ENCODE measurements around the gene VBP1. TPM values are rescaled to one million over a fixed set of nuclear protein-coding genes. Genes with fewer than 3 reads are reported as not detected.

The VBP1 gene
- polyA plus RNA-seq (2013) = 34.8 and 36.8 TPM in 2 replicates

DNA sequence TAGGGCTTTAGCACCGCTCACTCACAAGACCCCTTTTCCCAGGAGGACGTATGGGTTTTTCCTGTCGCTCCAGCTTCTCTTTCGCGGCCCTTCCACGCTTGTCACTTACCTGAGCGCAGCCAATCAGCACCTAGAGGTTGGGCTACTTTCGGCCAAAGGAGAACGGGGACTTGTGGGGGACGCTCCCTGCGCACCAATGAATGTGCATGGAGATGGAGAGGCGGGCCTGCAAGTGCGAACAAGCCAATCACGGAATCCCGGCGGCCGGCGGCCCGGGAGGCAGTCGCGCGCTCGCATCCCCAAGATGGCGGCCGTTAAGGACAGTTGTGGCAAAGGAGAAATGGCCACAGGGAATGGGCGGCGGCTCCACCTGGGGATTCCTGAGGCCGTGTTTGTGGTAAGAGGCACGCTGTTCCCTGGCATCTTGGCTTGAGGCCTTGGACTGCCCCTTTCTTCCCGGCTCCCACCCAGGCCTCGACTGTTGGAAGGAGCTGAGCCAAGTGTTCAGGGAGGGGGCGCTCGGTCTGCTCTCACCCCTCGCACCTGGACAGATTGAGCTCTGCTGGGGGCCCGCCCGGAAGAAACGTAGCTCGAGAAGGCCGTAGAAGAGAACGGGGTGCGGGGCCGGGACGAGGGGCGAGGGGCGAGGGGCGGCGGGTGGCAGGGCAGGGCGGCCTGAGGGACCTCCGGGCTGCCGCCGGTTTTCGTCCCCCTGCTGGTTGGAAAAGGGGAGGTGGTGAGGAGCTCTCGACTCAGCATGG lies at the start of gene VBP1:
Gene VBP1, plus strand, starts transcription at position 282 of the 761 bp plus-strand sequence. Its CDS starts 23 bp downstream, at position 305.
- Histone ChIP-seq H4K8ac (ENCODE audit: low read depth, low read length) (peak within 1 kb of the TSS; percentile 99), H3K36me3 (ENCODE audit: control insufficient read depth in 1 of 2, insufficient read depth in 2 of 2, low read length in 2 of 2) (peaks cover 3 to 7% of the 10 kb centered on the region in 2 experiments), H3K23ac (ENCODE audit: low read length) (no peak within 1 kb of the TSS), H3K79me1 (ENCODE audit: low read length) (peaks cover 6% of the 10 kb centered on the region), H3K4me3 (ENCODE audit: low read depth, low read length) (peak within 1 kb of the TSS; percentile 90), H3K4ac (ENCODE audit: low read depth, low read length) (peak within 1 kb of the TSS; percentile 95), H4K91ac (ENCODE audit: low read depth, low read length) (peak within 1 kb of the TSS; percentile 95), H3K4me1 (ENCODE audit: control insufficient read depth in 1 of 2, insufficient read depth in 2 of 2, low read length in 2 of 2) (peaks cover 2 to 5% of the 10 kb centered on the region in 2 experiments), H3K9ac (ENCODE audit: low read length) (peak within 1 kb of the TSS; percentile 96), H3K14ac (ENCODE audit: low read length) (peak within 1 kb of the TSS; percentile 99), H2BK5ac (ENCODE audit: low read depth, low read length, poor library complexity) (peak within 1 kb of the TSS; percentile 91), H3K27ac (ENCODE audit: low read depth, low read length) (peak within 1 kb of the TSS; percentile 89), H2AFZ (ENCODE audit: insufficient read depth, low read length, poor library complexity) (peak within 1 kb of the TSS; percentile 98), H3K4me2 (ENCODE audit: low read length) (peak within 1 kb of the TSS; percentile 92), H3K79me2 (ENCODE audit: control insufficient read depth, insufficient read depth, low read length, poor library complexity) (peaks cover 7% of the 10 kb centered on the region), H3K27me3 (ENCODE audit: insufficient read depth, low read length) (no peaks in the 10 kb centered on the region), H3K9me3 (ENCODE audit: insufficient read depth, low read depth, low read length) (no peaks in the 10 kb centered on the region), H2BK12ac (ENCODE audit: low read length) (no peak within 1 kb of the TSS), H2BK120ac (ENCODE audit: insufficient read depth, low read length, poor library complexity) (peak within 1 kb of the TSS; percentile 94), H2AK5ac (ENCODE audit: low read length) (peak within 1 kb of the TSS; percentile 69), H3K18ac (ENCODE audit: low read length) (peak within 1 kb of the TSS; percentile 98), H4K12ac (ENCODE audit: low read depth, low read length) (peak within 1 kb of the TSS; percentile 99)
- no CpG with 5 or more reads among the region's 53 CpGs for WGBS (ENCODE audit: extremely low coverage, insufficient coverage, insufficient read length)
- DNase-seq = peak; percentile 81 to 88

GRCh38 chrX:155169881-155170280 lies 46.4 kb upstream of the VBP1 start:
- Histone ChIP-seq H4K8ac (ENCODE audit: low read depth, low read length) (no peak overlapping the region), H3K23ac (ENCODE audit: low read length) (no peak overlapping the region), H2BK5ac (ENCODE audit: low read depth, low read length, poor library complexity) (no peak overlapping the region), H2BK12ac (ENCODE audit: low read length) (no peak overlapping the region), H2AFZ (ENCODE audit: insufficient read depth, low read length, poor library complexity) (no peak overlapping the region), H3K27me3 (ENCODE audit: insufficient read depth, low read length) (no peaks in the 10 kb centered on the region), H3K14ac (ENCODE audit: low read length) (no peak overlapping the region), H3K4me3 (ENCODE audit: low read depth, low read length) (no peak overlapping the region), H3K79me1 (ENCODE audit: low read length) (no peaks in the 10 kb centered on the region), H4K12ac (ENCODE audit: low read depth, low read length) (no peak overlapping the region), H2BK120ac (ENCODE audit: insufficient read depth, low read length, poor library complexity) (no peak overlapping the region), H4K91ac (ENCODE audit: low read depth, low read length) (no peak overlapping the region), H3K9ac (ENCODE audit: low read length) (no peak overlapping the region), H3K4me2 (ENCODE audit: low read length) (no peak overlapping the region), H3K9me3 (ENCODE audit: insufficient read depth, low read depth, low read length) (no peaks in the 10 kb centered on the region), H3K27ac (ENCODE audit: low read depth, low read length) (no peak overlapping the region), H3K36me3 (ENCODE audit: control insufficient read depth in 1 of 2, insufficient read depth in 2 of 2, low read length in 2 of 2) (no peaks in the 10 kb centered on the region), H3K79me2 (ENCODE audit: control insufficient read depth, insufficient read depth, low read length, poor library complexity) (no peaks in the 10 kb centered on the region), H2AK5ac (ENCODE audit: low read length) (no peak overlapping the region), H3K18ac (ENCODE audit: low read length) (no peak overlapping the region), H3K4me1 (ENCODE audit: control insufficient read depth in 1 of 2, insufficient read depth in 2 of 2, low read length in 2 of 2) (no peaks in the 10 kb centered on the region), H3K4ac (ENCODE audit: low read depth, low read length) (no peak overlapping the region)
- WGBS (ENCODE audit: extremely low coverage, insufficient coverage, insufficient read length) = no CpG with 5 or more reads among the region's 2 CpGs
- no peak for DNase-seq

GRCh38 chrX:155179346-155179997 lies 36.8 kb upstream of the VBP1 start:
- Histone ChIP-seq H2AK5ac (ENCODE audit: low read length) (no peak overlapping the region), H4K91ac (ENCODE audit: low read depth, low read length) (no peak overlapping the region), H2BK120ac (ENCODE audit: insufficient read depth, low read length, poor library complexity) (no peak overlapping the region), H3K9ac (ENCODE audit: low read length) (no peak overlapping the region), H3K27me3 (ENCODE audit: insufficient read depth, low read length) (no peaks in the 10 kb centered on the region), H2BK5ac (ENCODE audit: low read depth, low read length, poor library complexity) (no peak overlapping the region), H3K4ac (ENCODE audit: low read depth, low read length) (no peak overlapping the region), H3K79me2 (ENCODE audit: control insufficient read depth, insufficient read depth, low read length, poor library complexity) (no peaks in the 10 kb centered on the region), H4K12ac (ENCODE audit: low read depth, low read length) (no peak overlapping the region), H3K79me1 (ENCODE audit: low read length) (no peaks in the 10 kb centered on the region), H3K18ac (ENCODE audit: low read length) (no peak overlapping the region), H4K8ac (ENCODE audit: low read depth, low read length) (no peak overlapping the region), H3K4me3 (ENCODE audit: low read depth, low read length) (no peak overlapping the region), H3K4me2 (ENCODE audit: low read length) (no peak overlapping the region), H3K23ac (ENCODE audit: low read length) (no peak overlapping the region), H2AFZ (ENCODE audit: insufficient read depth, low read length, poor library complexity) (no peak overlapping the region), H3K36me3 (ENCODE audit: control insufficient read depth in 1 of 2, insufficient read depth in 2 of 2, low read length in 2 of 2) (no peaks in the 10 kb centered on the region), H3K14ac (ENCODE audit: low read length) (no peak overlapping the region), H3K4me1 (ENCODE audit: control insufficient read depth in 1 of 2, insufficient read depth in 2 of 2, low read length in 2 of 2) (no peaks in the 10 kb centered on the region), H3K27ac (ENCODE audit: low read depth, low read length) (no peak overlapping the region), H3K9me3 (ENCODE audit: insufficient read depth, low read depth, low read length) (no peaks in the 10 kb centered on the region), H2BK12ac (ENCODE audit: low read length) (no peak overlapping the region)
- DNase-seq = no peak

DNA sequence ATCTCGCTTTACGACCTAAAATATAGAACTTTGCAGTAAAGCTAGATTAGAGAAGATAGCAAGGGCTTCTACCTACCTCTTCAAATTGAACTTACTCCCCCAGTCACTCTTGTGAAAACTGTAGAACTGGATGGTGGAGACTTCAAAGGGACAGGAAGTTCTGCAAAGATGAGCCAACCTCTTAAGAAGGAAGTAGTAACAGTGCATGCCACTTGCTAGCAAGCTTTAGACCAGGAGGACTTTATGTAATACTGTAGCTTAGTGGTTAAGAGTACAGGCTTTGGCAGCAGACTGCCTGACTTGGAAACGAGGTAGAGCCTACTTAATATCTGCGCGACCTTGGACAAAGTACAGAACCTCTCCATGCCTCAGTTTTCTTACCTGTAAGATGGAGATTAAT lies 27.5 kb upstream of the VBP1 start:
- H3K4me3 ChIP-seq (ENCODE audit: low read depth, low read length) = no peak overlapping the region
- no CpG with 5 or more reads among the region's 5 CpGs for WGBS (ENCODE audit: extremely low coverage, insufficient coverage, insufficient read length)
- H3K23ac ChIP-seq (ENCODE audit: low read length) = no peak overlapping the region
- H3K79me2 ChIP-seq (ENCODE audit: control insufficient read depth, insufficient read depth, low read length, poor library complexity) = no peaks in the 10 kb centered on the region
- H3K36me3 ChIP-seq (ENCODE audit: control insufficient read depth in 1 of 2, insufficient read depth in 2 of 2, low read length in 2 of 2) = no peaks in the 10 kb centered on the region
- H3K4me2 ChIP-seq (ENCODE audit: low read length) = no peak overlapping the region
- H4K8ac ChIP-seq (ENCODE audit: low read depth, low read length) = no peak overlapping the region
- no peak overlapping the region for H2AK5ac ChIP-seq (ENCODE audit: low read length)
- H3K9me3 ChIP-seq (ENCODE audit: insufficient read depth, low read depth, low read length) = no peaks in the 10 kb centered on the region
- no peak overlapping the region for H3K18ac ChIP-seq (ENCODE audit: low read length)
- H3K27me3 ChIP-seq (ENCODE audit: insufficient read depth, low read length) = no peaks in the 10 kb centered on the region
- H3K79me1 ChIP-seq (ENCODE audit: low read length) = no peaks in the 10 kb centered on the region
- H2BK12ac ChIP-seq (ENCODE audit: low read length) = no peak overlapping the region
- DNase-seq = no peak
- H3K4me1 ChIP-seq (ENCODE audit: control insufficient read depth in 1 of 2, insufficient read depth in 2 of 2, low read length in 2 of 2) = no peaks in the 10 kb centered on the region
- H2AFZ ChIP-seq (ENCODE audit: insufficient read depth, low read length, poor library complexity) = no peak overlapping the region
- H3K27ac ChIP-seq (ENCODE audit: low read depth, low read length) = no peak overlapping the region
- no peak overlapping the region for H3K4ac ChIP-seq (ENCODE audit: low read depth, low read length)
- no peak overlapping the region for H3K9ac ChIP-seq (ENCODE audit: low read length)
- H3K14ac ChIP-seq (ENCODE audit: low read length) = no peak overlapping the region
- H2BK120ac ChIP-seq (ENCODE audit: insufficient read depth, low read length, poor library complexity) = no peak overlapping the region
- no peak overlapping the region for H4K91ac ChIP-seq (ENCODE audit: low read depth, low read length)
- H2BK5ac ChIP-seq (ENCODE audit: low read depth, low read length, poor library complexity) = no peak overlapping the region
- H4K12ac ChIP-seq (ENCODE audit: low read depth, low read length) = no peak overlapping the region
